ENCODE results near the gene EML6. TPM values are rescaled to one million over a fixed set of nuclear protein-coding genes. Genes with fewer than 3 reads are reported as not detected.

The EML6 gene
- total and polyA plus RNA-seq, 4 donors, result 0.94 to 5.1 (median 2.0) TPM

GRCh38 chr2:55012672-55013484, 289.4 kb downstream of the EML6 start:
- Histone ChIP-seq H3K9ac (ENCODE audit: insufficient read depth in 1 of 2, low read length in 2 of 2) (no peak overlapping the region), H3K36me3 (ENCODE audit: control insufficient read depth in 4 of 4, insufficient read depth in 4 of 4, low read length in 4 of 4) (peaks cover 0 to under 1% (median 0%) of the 10 kb centered on the region in 4 donors), H3K27ac (ENCODE audit: low read depth in 1 of 2, low read length in 1 of 2) (no peak overlapping the region), H3K4me3 (no peak overlapping the region), H3K4me1 (ENCODE audit: control insufficient read depth in 5 of 5, insufficient read depth in 5 of 5, low read length in 5 of 5) (peaks cover 1 to 44% (median 16%) of the 10 kb centered on the region in 5 donors), H3K27me3 (ENCODE audit: control insufficient read depth in 3 of 3, insufficient read depth in 3 of 3, low read length in 2 of 3) (no peaks in the 10 kb centered on the region), H3K9me3 (ENCODE audit: control insufficient read depth in 4 of 4, insufficient read depth in 3 of 4, low read length in 3 of 4) (no peaks in the 10 kb centered on the region)
- peak in 1 of 3 donors; percentile 29 for DNase-seq
- ATAC-seq (ENCODE audit: insufficient read depth, low FRiP score), result no peak
- no peak for TF ChIP-seq CTCF (IDR thresholded peaks at IDR 0.05; ENCODE audit: control extremely low read depth, extremely low read depth)
- WGBS, 2 donors, result 51 to 61% methylated on average over 2 of the region's 2 CpGs

DNA sequence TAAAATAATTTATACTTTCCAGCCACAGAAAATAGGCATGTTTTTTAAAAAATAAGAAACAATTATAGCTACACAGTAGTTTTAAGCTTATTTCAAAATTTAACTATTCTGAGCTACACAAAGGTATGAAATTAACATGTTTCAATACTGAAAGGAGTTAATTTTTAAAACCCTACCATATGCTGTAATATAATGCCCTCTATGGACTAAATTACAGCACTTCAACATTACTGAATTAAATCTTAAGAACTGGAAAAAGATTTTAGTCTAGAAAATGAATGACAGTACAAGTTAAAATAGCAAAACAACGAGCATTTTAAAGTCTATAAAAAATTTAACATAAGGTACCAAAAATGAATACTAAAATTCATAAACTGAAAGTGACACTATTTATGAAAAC, 290.5 kb downstream of the EML6 start:
- ATAC-seq (ENCODE audit: insufficient read depth, low FRiP score) (no peak), DNase-seq (no peak)
- H3K36me3 ChIP-seq (ENCODE audit: control insufficient read depth in 4 of 4, insufficient read depth in 4 of 4, low read length in 4 of 4), result peaks cover 0 to 2% (median 0%) of the 10 kb centered on the region in 4 donors
- WGBS, 2 donors, result 50 to 53% methylated on average over 1 of the region's 1 CpG
- no peak overlapping the region for H3K4me3 ChIP-seq
- H3K9me3 ChIP-seq (ENCODE audit: control insufficient read depth in 4 of 4, insufficient read depth in 3 of 4, low read length in 3 of 4), result no peaks in the 10 kb centered on the region
- H3K27me3 ChIP-seq (ENCODE audit: control insufficient read depth in 3 of 3, insufficient read depth in 3 of 3, low read length in 2 of 3), result no peaks in the 10 kb centered on the region
- H3K9ac ChIP-seq (ENCODE audit: insufficient read depth in 1 of 2, low read length in 2 of 2), result no peak overlapping the region
- peaks cover 1 to 40% (median 16%) of the 10 kb centered on the region in 5 donors for H3K4me1 ChIP-seq (ENCODE audit: control insufficient read depth in 5 of 5, insufficient read depth in 5 of 5, low read length in 5 of 5)
- no peak for TF ChIP-seq CTCF (IDR thresholded peaks at IDR 0.05; ENCODE audit: control extremely low read depth, extremely low read depth)
- H3K27ac ChIP-seq (ENCODE audit: low read depth in 1 of 2, low read length in 1 of 2), result no peak overlapping the region

GRCh38 chr2:55014962-55015939, 291.8 kb downstream of the EML6 start:
- no peaks in the 10 kb centered on the region for H3K9me3 ChIP-seq (ENCODE audit: control insufficient read depth in 4 of 4, insufficient read depth in 3 of 4, low read length in 3 of 4)
- H3K9ac ChIP-seq (ENCODE audit: insufficient read depth in 1 of 2, low read length in 2 of 2), result no peak overlapping the region
- no peak overlapping the region for H3K27ac ChIP-seq (ENCODE audit: low read depth in 1 of 2, low read length in 1 of 2)
- ATAC-seq (ENCODE audit: insufficient read depth, low FRiP score) (no peak), DNase-seq (peak; percentile 58 to 82 (median 68))
- H3K27me3 ChIP-seq (ENCODE audit: control insufficient read depth in 3 of 3, insufficient read depth in 3 of 3, low read length in 2 of 3), result no peaks in the 10 kb centered on the region
- 44 to 68% methylated on average over 6 of the region's 6 CpGs for WGBS, 2 donors
- H3K4me3 ChIP-seq, result no peak overlapping the region
- peak; percentile 45 for TF ChIP-seq CTCF (IDR thresholded peaks at IDR 0.05; ENCODE audit: control extremely low read depth, extremely low read depth)
- peaks cover 0 to 30% (median 13%) of the 10 kb centered on the region in 5 donors for H3K4me1 ChIP-seq (ENCODE audit: control insufficient read depth in 5 of 5, insufficient read depth in 5 of 5, low read length in 5 of 5)
- H3K36me3 ChIP-seq (ENCODE audit: control insufficient read depth in 4 of 4, insufficient read depth in 4 of 4, low read length in 4 of 4), result peaks cover 0 to 2% (median 0%) of the 10 kb centered on the region in 4 donors
